Forelimb muscle (tissue), 1 donor: ENCODE data around the gene MAP3K14. TPM values are rescaled to one million over a fixed set of nuclear protein-coding genes. Genes with fewer than 3 reads are reported as not detected.

Experiments
- DNase-seq: peaks from one replicate; pipeline ENCODE4 v3.0.0-alpha.2; 2013; ENCODE audit warnings: low read depth
- polyA plus RNA-seq: library from polyadenylated mRNA; unstranded; fragments of 120-200 nt; gene quantifications from one replicate; pipeline ENCODE4 v1.2.1, GENCODE V29; 2013; ENCODE audit not compliant: insufficient read length

Gene MAP3K14
- polyA plus RNA-seq, 1 donor = 8.4 TPM

DNA sequence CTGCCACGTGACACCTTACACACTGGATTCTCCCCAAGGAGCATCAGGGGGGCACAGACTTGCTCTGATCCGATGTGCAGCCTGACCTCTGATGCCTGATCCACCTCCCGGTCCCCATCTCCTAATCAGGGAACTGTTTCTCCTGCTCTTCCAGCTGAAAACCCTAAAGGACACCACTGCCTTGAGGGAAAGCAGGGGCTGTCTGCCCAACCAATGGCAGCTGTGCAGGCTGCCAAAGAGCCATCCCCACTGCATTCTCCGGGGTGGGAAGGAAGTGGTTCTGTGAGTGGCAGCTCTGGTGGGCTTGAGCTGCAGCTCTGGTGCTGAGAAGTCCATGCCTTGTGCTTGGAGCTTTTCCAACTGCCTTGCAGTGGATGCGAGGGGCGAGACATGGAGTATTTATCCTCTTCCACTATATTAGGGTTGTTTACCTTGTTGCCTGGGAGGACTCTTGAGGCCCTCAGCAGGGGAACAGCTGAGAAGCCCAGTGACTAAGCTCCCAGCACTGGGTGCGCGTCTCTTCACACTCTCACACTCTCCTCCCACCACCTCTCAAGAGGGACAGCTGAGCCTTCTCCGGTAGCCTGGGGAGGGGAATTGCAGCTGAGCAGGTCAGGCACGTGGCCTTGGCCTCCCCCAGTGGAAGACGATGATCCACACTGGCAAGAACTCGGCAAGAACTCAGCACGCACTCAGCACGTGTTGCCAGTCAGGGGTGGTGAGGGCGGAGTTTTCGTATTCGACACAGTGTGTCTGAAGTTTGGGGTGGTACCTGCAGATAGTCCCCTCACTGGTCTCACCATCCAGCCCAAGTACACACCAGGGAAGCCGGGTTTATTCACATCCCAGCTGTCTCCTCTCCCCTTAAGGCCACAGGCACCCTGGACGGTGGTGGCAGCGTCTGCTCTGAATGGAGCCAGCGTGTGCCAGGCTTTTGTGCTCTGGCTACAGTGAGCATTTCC is 33.9 kb downstream of the MAP3K14 start:
- DNase-seq = no peak

DNA sequence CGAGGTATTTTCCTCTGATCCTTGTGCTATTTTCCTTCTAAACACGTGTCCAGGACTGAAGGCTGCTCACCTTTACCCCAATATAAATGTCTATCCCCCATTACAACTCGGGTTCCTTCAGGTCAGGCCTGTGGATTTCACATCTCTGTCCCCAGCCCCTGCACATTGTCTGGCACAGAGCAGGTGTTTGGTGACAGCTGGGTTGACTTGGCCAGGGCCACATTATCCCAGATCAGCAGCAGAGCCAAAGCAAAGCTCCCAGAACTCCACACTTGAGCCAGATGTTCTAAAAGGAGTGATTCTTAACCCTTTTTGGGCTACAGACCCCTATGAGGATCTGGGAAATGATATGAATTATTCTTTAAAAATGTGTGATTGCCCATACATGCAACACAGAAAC is 36.9 kb downstream of the MAP3K14 start:
- no peak for DNase-seq

- DNase-seq = no peak
Measured at GRCh38 chr17:45277992-45278391, 38.8 kb downstream of the MAP3K14 start.

GRCh38 chr17:45277216-45277849 is 39.5 kb downstream of the MAP3K14 start:
- peak; percentile 64 for DNase-seq

- DNase-seq = no peak
Measured at GRCh38 chr17:45276031-45276430, 40.8 kb downstream of the MAP3K14 start.

- DNase-seq = no peak
Measured at GRCh38 chr17:45274033-45274432, 42.8 kb downstream of the MAP3K14 start.

DNA sequence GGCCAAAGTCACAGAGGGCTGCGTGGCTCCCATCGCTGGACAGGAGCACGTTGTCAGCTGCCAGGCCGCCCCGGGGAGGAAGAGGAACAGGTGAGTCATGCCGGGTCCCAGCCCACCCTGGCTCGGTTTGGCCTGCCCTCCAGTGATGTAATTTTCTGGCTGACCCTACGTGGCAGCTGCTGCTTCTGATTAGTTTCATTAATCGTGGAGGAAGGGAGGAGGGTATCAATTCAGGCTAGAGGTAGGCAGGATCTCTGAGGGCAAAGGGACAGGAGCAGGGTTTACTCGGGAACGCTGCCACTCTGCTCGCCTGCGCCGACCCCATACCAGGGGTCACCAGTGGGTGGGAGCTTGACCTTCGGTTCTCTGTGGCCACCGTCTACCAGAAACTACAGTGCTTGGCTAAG is 43.3 kb downstream of the MAP3K14 start:
- no peak for DNase-seq

- no peak for DNase-seq
Measured at GRCh38 chr17:45271603-45272002, 45.2 kb downstream of the MAP3K14 start.

- no peak for DNase-seq
Measured at GRCh38 chr17:45270828-45271418, 45.9 kb downstream of the MAP3K14 start.

DNA sequence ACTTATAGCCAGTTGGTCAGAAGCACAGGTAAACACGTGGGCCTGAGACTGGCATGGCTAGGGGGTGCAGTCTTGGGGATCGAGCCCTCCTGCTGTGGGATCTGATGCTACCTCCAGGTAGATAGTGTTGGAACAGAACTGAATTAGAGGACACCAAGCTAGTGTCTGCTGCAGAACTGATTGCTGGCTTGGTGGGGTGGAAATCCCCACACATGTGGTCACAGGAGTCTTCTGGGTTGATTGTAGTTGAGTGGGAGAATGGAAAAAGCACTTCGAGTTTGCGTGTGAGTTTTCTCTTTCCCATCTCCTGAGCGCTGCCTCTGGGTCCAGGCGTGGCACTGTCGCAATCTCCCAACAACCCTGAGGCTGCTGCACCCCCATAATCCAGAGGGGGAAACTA is 46.9 kb downstream of the MAP3K14 start:
- no peak for DNase-seq

GRCh38 chr17:45267436-45268055 is 49.3 kb downstream of the MAP3K14 start:
- no peak for DNase-seq

DNA sequence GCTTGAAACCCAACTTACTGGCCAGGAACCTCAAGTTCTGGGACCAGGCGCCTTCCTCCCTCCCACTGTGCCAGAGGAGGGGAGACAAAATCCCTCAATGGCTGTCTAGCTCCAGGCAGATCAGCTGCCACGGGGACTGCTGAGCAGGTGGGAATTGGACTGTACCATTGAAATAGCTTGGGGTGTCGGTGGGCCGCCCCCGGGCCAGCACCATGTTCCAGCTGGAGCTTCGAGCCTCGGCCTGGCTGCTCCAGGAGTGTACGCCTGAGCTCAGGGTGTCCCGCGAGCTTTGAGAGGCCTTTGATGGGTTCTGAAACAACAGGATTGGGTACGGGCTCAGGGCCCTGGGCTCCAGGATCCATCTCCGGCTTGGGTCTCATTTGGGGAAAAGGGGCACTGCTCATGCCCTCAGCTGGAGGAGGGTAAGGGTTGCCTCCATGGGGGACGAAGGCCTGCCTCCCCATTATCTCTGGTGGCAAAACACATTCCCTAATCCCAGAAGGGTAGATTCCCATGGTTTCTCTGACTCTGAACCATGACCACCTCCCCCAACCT is 50.4 kb downstream of the MAP3K14 start:
- no peak for DNase-seq

DNA sequence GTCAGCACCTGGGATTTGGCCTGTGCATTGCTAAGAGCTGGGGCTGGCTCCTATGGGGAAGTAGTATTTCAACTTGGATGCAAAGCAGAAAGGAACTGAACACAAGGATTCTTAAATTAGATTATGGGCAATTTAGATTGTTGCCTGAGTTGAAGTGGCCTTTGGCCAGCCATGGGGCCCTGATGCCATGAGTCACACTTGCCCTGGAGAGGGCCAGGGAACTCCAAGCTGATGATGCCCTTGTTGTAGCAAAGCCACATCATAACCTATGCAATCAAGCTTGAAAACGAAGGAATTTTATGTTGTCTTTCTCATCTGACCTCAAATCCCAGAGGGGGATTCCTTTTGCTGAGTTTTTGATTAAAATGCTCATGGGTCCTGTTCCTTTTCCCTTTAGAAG is 51.0 kb downstream of the MAP3K14 start:
- DNase-seq = no peak

GRCh38 chr17:45264988-45265387 is 51.8 kb downstream of the MAP3K14 start:
- DNase-seq = no peak

DNA sequence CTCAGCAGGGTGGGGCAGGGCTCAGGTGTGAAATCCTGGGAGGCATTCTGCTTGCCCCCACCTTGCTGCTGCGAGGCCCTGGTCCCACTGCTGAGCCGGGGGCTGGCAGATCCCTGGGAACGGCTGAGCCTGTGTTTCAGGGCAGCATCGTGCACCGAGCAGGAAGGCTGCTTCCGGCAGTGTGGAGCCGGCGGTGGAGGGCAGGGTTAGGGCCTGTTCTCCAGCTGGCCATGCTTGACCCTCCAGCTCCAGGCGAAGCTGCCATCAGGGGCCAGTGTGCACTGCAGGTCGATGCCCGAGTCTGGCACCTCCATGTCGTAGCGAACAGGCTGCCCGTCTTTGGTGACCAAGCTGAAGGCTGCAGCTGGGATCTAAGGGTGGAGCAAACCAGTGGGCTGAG is 52.4 kb downstream of the MAP3K14 start:
- DNase-seq = no peak

- no peak for DNase-seq
Measured at GRCh38 chr17:45263477-45263860, 53.4 kb downstream of the MAP3K14 start.

- DNase-seq = no peak
Measured at GRCh38 chr17:45262516-45263476, 54.0 kb downstream of the MAP3K14 start.

GRCh38 chr17:45261577-45262515 is 55.0 kb downstream of the MAP3K14 start, which contains the start of gene SPATA32:
SPATA32 (minus strand) TSS chr17:45262094; CDS start chr17:45262016, 78 bp downstream.
- no peak for DNase-seq

GRCh38 chr17:45260204-45260783 is 56.5 kb downstream of the MAP3K14 start:
- no peak for DNase-seq
